RPMI8226 (cell line): Measurements from ENCODE around the gene TANC1.
A peak's percentile ranks its signal among the peaks of the same experiment; 100 is the strongest.

Source experiments
- DNase-seq: peaks from one replicate; pipeline ENCODE4 v3.0.0-alpha.2; 2015

Gene TANC1

DNA sequence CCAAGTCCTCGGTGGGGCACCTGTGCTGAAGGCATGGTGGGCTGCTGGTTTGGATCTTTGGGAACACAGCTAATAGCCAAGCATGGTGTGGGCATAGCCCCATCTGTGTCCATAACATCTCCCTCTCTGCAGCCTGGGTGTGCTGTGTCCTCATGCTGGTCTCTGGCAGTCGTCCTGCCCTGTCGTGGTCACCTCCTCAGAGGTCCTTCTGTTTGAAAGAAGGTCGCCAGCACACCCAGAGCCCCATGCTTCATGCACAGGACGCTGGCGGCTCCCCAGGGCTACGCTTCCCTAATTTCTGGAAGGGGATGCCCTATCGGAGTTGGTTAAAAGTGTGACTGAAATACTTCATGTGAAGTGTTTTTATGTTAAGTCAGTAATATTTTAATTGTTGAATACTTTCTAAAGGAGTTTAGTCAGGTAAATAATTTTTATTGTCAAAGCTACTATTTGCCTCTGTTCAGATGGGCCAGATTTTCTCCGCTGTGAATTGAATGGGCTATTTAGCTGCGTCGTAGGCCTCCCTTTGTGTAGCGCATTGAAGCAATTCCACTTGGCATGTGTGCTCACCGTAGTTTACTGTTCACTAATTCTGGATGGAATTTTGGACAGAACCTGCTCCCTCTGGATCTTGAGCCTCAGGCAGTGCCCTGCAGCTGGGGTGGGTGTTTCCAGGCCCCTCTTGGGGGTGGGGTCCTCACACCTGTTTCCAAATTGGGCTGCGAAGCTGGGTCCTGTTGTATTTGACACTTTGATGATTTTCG, 236.1 kb downstream of the TANC1 start:
- no peak for DNase-seq

DNA sequence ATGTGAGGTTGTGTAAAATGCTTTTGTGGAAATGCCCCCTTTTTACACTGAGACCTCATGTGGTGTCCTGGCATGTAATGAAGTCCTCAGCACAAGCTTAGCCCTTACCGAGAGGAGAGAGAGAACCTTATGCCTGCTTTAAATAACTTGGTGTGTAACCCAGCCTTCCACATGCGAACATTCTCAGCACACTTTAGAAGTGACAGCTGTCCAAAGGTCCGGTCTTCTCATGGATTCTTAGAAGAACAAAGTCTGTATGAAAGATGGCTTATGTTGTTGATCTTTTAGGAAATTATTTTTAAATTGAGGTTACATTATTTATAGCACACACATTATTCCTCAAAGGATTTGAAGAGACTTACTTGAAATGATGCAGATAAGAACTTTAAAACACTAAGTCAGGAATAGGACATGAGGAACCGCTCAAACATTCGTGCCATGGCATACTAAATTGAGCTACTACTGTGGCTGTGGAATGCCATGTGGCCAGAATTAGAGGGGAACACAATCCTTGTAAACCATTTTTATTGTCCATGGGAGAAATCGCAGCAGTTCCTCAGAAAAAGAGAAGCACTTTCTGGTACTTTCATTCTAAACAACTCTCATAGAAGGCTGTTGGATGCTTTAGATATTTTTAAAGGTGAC, 238.4 kb downstream of the TANC1 start:
- DNase-seq = no peak

GRCh38 chr2:159208438-159208837, 240.0 kb downstream of the TANC1 start:
- no peak for DNase-seq

GRCh38 chr2:159209341-159210306, 241.2 kb downstream of the TANC1 start:
- DNase-seq = no peak

DNA sequence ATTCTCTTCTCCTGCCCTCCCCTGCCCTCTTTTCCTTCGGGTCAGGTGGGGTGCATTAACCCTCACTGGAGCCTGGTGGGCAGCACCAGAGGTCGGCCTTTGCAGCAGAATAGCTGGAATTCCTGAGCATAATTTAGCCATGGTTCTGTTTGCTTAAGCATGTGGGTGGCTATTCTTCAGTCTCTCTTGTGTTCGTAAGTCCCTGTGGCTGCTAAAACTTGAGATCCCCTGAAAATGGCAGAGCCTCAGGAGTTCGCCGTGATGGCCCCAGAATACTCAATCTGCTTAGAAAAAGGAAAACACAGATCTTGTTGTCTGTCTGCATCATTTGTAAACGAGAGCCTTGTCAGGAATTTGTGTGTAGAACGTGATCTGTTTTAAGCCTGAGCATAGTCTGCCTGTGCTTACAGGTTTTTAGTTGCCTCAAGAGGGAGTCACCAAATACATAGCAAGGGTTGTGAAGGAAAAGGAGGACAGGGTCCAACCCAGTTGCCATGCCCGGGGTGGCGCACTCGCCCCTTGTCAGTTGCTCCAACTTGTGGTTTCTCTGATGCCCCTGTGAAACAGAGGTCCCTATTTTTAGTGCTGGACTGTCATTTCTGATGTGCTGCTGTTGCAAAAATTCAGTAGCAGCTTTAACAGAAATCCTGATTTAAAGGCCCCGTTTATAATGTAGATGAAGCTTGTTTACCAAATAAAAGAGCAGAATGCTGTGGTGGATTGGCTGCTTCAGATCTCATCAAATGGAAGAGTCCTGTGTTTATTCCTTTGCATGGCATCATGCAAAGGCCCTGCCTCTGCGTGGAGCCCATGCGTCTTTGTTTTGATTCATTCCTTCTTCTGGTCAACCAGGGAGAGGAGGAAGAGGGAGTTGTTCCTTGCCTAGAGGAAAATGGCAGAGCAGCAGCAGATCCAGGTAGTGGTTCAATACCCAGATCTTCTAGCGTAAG, 243.3 kb downstream of the TANC1 start:
- peak; percentile 56 for DNase-seq

GRCh38 chr2:159213296-159213695, 244.9 kb downstream of the TANC1 start:
- DNase-seq = no peak

GRCh38 chr2:159214325-159214865, 246.0 kb downstream of the TANC1 start:
- no peak for DNase-seq

DNA sequence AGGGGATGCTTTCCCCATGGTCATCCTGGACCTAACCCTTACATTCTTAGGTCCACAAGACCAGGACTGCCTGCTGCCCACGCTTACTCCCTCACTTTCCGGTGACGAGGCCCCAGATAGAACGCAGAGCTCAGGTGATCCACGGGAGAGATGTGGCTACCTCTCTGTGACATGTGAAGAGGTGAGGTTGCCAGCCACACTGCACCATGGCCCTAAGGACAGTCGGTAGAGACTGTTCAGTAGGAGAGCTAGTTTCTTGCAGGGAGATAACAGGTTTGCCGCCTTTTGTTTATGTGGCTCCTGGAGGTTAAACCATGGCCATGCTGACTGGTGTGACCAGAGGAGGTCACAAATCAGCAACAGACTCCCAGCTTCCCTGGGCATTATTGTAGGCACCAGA, 246.7 kb downstream of the TANC1 start:
- no peak for DNase-seq

DNA sequence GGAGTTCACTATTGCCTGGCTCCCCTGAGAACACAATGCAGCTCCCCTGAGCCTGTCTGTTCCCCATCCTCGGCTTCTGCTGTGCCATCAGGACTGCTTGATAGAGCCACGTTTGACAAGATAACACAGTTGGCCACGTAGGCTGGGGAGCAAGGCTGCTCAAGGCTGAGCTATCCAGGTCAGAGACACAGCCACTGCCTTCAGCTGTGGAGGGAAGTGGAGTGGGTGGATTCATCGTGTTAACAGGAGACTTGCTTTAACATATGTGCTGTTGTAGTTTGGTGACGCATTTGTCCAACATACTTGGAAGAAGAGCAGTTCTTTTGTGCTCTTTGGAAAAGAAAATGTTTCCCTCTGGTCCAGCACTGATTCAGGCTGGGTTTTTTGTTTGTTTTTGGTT, 249.2 kb downstream of the TANC1 start:
- no peak for DNase-seq

GRCh38 chr2:159218389-159218788, 249.9 kb downstream of the TANC1 start:
- DNase-seq = no peak

DNA sequence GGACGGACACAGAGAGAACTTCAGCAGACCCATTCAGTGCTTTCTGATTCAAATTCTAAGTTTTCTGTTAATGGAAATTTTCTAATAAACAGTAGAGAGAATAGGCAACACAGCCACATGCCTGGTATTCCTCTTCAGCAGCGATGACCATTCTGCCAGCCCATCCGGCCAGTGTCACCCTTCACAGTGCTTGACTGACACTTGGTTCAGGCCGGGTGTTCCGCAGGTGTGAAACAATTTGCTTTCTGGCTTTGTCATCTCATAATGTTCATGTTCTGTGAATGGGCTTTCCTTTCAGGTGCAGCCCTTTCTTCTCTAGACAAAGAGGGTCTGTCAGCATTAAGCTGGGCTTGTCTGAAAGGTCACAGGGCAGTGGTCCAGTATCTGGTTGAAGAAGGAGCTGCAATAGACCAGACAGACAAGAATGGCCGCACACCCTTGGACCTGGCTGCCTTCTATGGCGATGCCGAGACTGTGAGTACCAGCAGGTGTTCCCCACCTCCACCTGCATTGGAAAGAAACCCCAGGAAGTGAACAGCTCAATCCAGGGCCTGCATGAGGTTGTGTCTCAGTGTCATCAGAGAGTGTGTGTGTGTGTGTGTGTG, 251.1 kb downstream of the TANC1 start:
- no peak for DNase-seq

DNA sequence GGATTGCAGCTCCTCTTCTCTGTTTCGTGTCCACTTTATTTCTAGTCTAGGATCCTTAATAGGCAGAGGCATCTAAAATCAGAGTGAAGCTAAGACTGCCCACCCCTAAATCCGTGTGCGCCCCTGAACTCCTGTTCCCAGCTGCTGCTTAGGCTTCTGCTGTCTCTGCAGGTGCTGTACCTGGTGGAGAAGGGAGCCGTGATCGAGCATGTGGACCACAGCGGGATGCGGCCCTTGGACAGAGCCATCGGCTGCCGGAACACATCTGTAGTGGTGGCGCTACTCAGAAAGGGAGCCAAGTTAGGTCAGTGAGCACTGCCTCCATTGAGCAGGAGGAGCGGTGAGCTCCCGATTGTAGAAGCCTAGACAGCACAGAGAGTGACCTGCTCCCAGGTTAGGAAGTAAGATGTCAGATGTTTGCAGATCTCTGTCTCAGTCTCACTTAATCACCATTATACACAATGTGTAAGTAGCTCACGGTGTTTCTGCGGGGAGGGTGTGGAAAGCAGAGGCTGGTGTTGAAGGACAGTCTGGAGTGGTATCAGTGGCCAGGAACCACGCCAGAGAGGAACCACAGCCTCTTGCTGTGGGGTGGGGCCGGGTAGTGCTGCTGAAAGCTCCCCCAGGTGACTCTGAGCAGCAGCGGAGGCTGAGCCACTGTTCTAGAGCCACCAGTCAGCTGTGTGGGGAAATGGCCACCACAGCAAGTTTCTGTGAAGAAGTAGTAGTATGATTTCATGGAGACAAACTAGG, 255.8 kb downstream of the TANC1 start:
- DNase-seq = no peak

DNA sequence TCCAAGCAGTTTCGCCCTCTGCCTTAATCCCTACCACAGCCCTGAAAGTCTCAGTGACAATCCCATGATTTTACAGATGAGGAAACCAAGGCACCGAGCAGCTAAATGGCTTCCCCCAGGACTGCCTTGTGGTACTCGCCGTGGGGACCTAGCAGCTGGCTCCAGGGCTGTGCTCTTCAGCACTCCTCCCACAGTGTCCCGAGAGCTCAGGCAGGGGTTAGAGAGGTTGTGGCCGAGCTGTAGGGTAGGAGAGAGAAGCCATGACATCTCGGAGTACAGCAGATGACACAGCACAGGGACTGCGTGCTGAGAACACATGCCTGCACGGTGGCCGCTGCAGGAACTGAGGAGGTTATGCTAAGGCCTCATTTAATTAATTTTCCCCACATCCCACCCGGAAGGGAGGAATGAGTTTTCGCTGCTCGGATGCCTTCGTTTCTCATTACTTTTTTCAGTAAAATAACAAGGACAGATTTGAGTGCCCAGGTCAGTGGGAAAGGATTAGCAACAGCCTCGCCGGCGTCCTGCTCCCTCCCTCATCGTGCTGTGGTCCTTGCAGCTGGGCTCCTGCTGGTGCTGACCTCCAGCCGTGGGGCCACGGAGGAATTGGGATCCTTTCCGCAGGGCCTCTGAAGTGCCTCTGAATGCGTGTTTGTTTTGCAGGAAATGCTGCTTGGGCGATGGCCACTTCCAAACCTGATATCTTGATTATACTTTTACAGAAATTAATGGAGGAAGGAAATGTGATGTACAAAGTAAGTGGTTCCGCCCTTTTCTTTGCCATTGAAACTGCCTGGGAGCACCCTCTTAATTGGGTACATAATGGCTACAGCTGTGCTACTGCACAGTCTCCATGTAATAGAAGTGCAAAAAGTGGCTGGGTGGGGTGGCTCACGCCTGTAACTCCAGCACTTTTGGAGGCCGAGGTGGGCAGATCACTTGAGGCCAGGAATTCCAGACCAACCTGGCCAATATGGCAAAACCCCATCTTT, 256.9 kb downstream of the TANC1 start:
- DNase-seq = no peak

- peak; percentile 67 for DNase-seq
Observed at GRCh38 chr2:159226059-159226461, 257.6 kb downstream of the TANC1 start.

GRCh38 chr2:159226608-159227385, 258.4 kb downstream of the TANC1 start:
- no peak for DNase-seq

DNA sequence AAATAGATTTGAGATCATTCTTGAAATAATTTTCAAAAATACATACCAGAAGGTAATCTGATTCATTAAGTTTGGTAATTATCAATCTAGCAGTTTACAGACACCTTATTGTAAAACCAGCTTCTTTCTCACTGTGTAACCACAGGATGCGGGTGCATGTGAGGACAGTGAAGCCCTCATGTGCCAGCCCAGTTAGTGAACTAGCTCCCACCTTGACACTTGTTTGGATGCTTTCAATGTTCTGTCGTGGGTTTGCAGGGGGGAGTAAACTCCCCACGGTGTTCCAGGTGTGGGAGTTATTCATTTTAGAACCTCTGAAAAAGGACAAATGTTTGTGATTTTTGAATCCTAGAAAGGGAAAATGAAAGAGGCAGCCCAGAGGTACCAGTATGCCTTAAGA, 259.0 kb downstream of the TANC1 start:
- no peak for DNase-seq

DNA sequence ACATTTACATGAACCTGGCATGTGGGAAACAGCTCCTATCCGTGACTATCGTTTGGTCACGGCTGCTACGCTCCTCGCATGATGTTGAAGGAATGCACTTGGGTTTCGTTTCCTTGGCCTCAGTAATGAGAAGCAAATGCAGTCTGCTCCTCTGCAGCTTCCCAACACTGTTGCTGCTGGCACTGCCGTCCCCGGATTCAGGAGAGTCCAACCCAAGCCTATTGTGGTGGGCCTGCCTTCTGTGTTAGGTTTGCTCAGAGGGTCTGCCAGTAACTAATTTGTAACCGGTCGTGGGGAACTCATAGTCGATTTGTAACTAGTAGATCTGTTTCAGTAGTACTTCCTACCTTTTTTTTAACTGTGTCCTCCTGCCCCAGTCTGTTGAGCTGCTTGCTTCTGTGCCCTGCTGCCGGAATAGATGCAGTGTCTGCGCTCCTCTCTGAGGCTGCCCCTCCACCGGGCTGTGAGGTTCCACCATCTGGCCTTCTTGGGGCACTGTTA, 259.7 kb downstream of the TANC1 start:
- no peak for DNase-seq

GRCh38 chr2:159229476-159230144, 261.2 kb downstream of the TANC1 start:
- DNase-seq = no peak
